22Rv1 (cell line): Measurements from ENCODE around the gene AFF2.

Experiments used
- CTCF ChIP-seq: fragments of 450-650 bp; IDR thresholded peaks from 2 replicates; pipeline ENCODE4 v1.5.1; 2017; ENCODE audit warnings: mild to moderate bottlenecking
- ZFX ChIP-seq: fragments of 450-650 bp; IDR thresholded peaks from 2 replicates; pipeline ENCODE4 v1.6.1; 2017; ENCODE audit warnings: antibody characterized with exemption, borderline replicate concordance

GRCh38 chrX:148577741-148578140, 77.3 kb downstream of the AFF2 start:
- TF ChIP-seq CTCF (no peak), ZFX (no peak)
